LHCN-M2 (cell line): ENCODE results near the gene TRDMT1. TPM values are rescaled to one million over a fixed set of nuclear protein-coding genes. Genes with fewer than 3 reads are reported as not detected.
A peak's percentile ranks its signal among the peaks of the same experiment; 100 is the strongest.

Experiments used
- DNase-seq: peaks from one replicate; pipeline ENCODE4 v3.0.0-alpha.2; 2012; ENCODE audit warnings: low read depth
- total RNA-seq: library from RNA; depleted of rRNA; stranded (reverse); fragments of >200 nt; gene quantifications from 2 replicates; pipeline ENCODE4 v1.2.3, GENCODE V29; 2014

The TRDMT1 gene
- total RNA-seq, 1 experiment from 2014 or later = 5.9 TPM

DNA sequence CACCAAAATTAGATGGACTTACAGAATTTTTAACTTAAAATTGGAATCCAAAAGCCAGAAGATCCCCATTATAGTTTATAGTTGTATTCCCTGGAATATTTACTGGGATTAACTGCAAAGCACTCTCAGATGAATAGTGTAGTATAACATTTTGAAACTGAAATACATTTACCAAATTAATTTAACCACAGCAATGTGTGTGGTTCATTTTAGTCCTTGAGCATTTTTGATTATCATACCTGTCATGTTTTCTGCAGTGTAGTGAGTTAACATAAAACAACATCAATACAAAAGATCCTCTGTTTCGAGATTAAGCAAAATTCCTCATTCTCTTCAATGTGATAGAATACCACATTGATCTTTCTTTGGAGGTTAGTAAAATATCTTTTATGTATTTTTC lies 30.3 kb upstream of the TRDMT1 start:
- no peak for DNase-seq

DNA sequence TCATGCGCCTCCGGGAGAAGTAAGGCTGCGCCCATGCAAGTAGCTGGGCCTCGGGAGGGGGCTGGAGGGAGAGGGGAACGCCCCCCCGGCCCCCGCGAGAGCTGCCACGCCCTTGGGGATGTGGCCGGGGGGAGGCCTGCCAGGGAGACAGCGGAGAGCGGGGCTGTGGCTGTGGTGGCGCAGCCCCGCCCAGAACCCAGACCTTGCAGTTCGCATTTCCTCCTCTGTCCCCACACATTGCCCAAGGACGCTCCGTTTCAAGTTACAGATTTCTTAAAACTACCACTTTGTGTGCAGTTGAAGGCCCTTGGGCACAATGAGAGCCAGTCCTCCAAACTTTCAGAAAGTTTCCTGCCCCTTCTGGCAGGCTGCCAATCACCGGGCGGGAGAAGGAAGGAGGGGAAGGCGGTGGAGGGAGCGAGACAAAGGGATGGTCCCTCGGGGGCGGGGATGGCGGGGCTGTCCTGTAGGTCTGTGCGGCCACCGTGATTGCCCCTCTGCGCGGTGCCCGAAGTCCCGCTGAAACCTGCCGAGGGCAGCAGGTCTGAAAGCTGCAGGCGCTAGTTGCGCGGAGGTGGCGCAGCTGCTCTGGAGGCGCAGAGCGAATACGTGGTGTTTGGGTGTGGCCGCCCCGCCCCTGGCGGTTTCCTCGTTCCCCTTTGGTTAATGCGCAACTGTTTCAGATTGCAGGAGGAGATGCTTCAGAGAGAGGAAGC lies 28.7 kb upstream of the TRDMT1 start:
- DNase-seq = peak; percentile 84

DNA sequence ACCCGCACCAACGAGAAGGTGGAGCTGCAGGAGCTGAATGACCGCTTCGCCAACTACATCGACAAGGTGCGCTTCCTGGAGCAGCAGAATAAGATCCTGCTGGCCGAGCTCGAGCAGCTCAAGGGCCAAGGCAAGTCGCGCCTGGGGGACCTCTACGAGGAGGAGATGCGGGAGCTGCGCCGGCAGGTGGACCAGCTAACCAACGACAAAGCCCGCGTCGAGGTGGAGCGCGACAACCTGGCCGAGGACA lies 28.2 kb upstream of the TRDMT1 start:
- DNase-seq = no peak

DNA sequence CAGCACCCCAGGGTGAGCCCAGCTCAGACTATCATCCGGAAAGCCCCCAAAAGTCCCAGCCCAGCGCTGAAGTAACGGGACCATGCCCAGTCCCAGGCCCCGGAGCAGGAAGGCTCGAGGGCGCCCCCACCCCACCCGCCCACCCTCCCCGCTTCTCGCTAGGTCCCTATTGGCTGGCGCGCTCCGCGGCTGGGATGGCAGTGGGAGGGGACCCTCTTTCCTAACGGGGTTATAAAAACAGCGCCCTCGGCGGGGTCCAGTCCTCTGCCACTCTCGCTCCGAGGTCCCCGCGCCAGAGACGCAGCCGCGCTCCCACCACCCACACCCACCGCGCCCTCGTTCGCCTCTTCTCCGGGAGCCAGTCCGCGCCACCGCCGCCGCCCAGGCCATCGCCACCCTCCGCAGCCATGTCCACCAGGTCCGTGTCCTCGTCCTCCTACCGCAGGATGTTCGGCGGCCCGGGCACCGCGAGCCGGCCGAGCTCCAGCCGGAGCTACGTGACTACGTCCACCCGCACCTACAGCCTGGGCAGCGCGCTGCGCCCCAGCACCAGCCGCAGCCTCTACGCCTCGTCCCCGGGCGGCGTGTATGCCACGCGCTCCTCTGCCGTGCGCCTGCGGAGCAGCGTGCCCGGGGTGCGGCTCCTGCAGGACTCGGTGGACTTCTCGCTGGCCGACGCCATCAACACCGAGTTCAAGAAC lies 27.7 kb upstream of the TRDMT1 start:
- peak; percentile 92 for DNase-seq

DNA sequence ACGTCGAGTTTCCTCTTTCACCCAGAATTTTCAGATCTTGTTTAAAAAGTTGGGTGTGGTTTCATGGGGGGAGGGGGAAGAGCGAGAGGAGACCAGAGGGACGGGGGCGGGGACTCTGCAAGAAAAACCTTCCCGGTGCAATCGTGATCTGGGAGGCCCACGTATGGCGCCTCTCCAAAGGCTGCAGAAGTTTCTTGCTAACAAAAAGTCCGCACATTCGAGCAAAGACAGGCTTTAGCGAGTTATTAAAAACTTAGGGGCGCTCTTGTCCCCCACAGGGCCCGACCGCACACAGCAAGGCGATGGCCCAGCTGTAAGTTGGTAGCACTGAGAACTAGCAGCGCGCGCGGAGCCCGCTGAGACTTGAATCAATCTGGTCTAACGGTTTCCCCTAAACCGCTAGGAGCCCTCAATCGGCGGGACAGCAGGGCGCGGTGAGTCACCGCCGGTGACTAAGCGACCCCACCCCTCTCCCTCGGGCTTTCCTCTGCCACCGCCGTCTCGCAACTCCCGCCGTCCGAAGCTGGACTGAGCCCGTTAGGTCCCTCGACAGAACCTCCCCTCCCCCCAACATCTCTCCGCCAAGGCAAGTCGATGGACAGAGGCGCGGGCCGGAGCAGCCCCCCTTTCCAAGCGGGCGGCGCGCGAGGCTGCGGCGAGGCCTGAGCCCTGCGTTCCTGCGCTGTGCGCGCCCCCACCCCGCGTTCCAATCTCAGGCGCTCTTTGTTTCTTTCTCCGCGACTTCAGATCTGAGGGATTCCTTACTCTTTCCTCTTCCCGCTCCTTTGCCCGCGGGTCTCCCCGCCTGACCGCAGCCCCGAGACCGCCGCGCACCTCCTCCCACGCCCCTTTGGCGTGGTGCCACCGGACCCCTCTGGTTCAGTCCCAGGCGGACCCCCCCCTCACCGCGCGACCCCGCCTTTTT lies 26.9 kb upstream of the TRDMT1 start, which contains the start of gene VIM:
Gene VIM (plus strand): TSS at position 151 of the 925 bp plus-strand sequence. CDS start 1,182 bp downstream, outside the sequence.
- peak; percentile 98 for DNase-seq

DNA sequence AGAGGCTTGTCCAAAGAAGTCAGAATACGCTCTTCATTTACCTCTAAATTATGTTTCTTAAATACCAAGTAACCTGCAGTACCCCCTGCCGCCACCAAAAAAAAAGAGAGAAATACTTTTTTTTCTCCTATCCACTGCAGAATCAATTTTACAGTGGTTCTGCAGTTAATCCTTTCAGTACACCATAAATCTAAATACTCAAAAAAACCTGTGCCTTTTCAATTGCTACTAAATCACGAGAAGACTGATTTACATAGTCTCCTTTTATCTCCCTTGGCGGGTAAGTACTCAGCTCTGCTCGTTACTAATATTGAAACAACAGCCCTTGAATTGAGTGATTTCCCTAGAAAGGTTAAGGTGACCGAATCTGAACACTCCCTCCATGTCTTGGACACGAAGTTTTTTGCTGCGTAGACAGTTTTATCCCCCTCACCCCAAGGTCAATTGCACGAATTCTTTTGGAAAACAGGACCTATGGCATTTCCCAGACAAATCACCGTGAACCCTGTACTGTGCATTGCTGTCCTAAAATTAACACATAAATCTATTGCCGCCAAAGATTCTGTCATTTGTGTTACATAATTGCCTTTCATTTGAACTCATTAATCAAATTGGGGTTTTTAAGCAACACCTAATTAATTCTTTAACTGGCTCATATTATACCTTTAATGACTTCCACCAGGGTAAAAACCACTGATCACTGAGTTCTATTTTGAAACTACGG lies 26.1 kb upstream of the TRDMT1 start:
- DNase-seq = peak; percentile 70

DNA sequence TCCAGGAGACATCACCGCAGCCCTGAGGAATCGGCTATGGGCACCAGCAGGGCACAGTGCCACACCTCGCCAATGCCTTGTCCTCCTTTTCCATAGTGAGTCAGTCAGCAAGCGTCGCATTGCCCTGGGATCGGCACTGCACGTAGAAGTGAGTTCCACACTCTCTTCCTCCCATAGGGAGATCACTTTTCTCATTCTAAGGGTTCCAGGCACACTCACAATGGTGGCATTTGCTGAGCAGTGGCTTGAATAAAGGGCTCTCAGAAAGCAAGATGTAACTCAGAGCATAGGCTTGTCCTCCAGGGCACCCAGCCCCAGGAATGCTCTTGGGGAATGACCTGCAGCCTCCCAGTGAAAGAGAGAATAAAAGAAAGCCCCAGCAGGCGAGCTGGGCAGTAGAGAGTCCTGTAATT lies 25.4 kb upstream of the TRDMT1 start:
- no peak for DNase-seq

- no peak for DNase-seq
Measured at GRCh38 chr10:17225808-17226207, 24.3 kb upstream of the TRDMT1 start.

DNA sequence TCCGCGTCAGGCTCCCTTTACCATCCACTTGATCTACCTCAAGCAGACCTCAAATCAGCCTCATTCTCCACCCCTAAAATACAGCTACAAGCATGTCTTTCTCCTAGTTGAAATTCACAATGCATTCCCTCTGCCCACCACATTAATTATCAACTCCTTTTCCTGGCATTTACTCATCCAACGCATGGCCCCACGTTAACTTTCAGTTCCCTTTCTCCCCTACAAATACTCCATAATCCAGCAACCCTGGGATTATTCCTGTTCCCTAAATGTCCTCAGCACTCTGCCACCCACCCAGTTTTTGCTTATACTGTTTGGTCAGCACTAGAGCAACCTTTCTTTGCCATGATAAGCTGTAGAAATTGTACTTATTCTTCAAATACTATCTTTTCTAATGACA lies 20.9 kb upstream of the TRDMT1 start:
- no peak for DNase-seq

GRCh38 chr10:17220652-17221100 lies 19.2 kb upstream of the TRDMT1 start:
- DNase-seq = no peak

DNA sequence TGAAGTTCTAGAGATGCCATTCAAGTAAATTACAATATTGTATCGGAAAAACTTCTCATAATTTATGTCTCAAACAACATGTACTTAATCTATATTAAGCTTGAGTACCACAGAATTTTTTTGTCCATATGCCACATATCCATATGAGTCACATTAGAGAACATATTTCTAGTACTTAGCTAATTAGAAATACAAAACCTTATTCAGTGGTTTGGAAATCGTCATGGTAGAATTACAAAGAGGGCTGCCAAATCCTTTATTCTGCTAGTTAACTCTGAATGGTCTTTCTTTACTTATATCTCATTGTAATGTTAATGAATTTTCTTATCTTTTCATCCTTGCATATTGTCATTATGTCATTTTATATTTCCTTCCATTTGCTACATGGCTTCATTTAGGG lies 17.6 kb upstream of the TRDMT1 start:
- no peak for DNase-seq

GRCh38 chr10:17217631-17218232 lies 16.3 kb upstream of the TRDMT1 start:
- DNase-seq = peak; percentile 87

DNA sequence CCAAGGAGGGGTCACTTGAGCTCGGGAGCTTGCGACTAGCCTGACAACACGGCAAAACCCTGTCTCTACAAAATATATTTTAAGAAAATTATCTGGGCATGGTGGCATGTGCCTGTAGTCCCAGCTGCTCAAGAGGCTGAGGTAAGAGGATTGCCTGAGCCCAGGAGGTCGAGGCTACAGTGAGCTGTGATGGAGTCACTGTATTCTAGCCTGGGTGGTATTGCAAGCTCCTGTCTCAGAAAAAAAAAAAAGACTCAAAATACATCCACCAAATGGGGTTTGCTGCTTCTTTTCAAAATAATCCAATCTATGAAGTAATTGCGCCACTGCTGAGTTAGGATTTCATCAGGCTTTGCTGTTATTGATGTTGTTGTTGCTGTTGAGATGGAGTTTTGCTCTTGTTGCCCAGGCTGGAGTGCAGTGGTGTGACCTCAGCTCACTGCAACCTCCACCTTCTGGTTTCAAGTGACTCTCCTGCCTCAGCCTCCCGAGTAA lies 15.5 kb upstream of the TRDMT1 start:
- no peak for DNase-seq

DNA sequence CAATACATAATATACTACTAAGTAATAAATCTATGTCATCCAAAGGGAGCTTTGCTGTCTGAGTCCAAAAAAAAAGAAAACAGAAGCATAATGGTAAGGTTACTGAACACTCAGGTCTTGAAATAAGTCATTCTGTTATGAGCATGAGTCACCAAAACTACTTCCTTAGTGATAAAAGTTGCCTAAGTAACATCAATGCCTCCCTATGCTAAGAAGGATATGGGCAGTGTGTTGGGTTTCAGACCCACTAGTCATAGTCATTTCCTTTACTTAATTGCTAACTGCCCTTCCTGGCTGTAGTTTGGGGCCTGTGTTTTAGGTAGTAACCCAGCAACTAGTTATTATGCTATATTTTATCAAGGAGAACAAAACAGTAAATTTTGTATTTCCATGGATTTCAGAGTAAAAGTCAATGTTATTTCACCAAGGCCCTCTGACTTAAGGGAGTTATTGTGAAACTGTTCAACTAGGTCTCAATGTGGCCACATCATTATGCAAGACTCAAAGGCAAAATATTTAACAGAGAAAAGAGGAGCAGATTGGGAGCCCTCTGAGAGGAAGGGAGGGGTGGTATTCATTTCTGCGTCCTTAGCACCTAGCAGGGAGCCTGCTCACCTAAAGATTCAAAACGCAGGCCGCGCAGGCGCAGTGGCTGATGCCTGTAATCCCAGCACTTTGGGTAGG lies 14.9 kb upstream of the TRDMT1 start:
- DNase-seq = peak; percentile 98

- no peak for DNase-seq
Measured at GRCh38 chr10:17215782-17216122, 14.3 kb upstream of the TRDMT1 start.

DNA sequence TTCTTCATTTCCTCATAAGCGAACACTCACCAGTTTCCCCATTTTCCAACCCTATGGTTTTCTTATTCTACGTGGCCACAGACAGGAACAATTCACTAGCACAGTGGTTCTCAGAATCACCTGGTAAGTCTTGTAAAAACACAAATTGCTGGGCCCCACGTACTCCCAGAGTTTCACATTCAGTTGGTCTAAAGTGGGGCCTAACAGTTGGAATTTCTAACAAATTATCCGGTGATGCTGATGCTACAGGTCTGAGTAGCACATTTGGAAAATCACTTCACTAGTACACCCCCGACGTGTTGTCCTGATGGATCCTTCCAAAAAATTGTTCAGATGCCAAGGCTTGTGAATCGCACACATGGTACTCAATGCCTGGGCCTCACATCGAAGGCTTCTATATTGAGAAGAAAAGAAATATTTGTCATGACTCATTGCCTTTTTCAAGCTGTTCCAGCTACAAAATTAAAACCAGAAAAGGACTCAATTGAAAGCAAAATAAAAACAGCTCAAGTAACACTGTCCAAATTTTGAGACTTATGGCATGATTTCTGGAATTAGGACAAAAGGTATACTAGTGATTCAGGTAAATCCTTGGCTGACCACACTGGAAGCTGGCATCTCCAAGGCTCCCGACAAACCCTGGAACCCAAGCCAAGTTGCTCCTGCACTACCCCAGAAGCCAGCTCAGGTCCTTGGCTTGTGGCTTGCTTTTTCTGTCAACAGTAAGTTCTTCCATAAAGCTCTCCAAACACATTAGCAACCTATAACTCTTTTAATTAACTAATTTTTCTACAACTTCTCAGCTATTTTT lies 13.7 kb upstream of the TRDMT1 start:
- DNase-seq = peak; percentile 94

- DNase-seq = no peak
Measured at GRCh38 chr10:17214526-17214925, 13.1 kb upstream of the TRDMT1 start.

GRCh38 chr10:17213646-17214349 lies 12.3 kb upstream of the TRDMT1 start:
- peak; percentile 63 for DNase-seq

- no peak for DNase-seq
Measured at GRCh38 chr10:17212802-17213221, 11.3 kb upstream of the TRDMT1 start.
